HG03565 (cell line): ENCODE data around the gene SIDT2.
"Not testable (repeated sequence)": the region's sequence is repeated elsewhere in the genome, so short reads cannot be mapped to it uniquely, and the experiment has no call there.

Experiments
- ATAC-seq: cut with Tn5 transposase; IDR thresholded peaks from one replicate; pipeline ENCODE4 v1.9.1; 2021; ENCODE audit warnings: mild to moderate bottlenecking, moderate library complexity; ENCODE audit not compliant: unreplicated experiment

Gene SIDT2

DNA sequence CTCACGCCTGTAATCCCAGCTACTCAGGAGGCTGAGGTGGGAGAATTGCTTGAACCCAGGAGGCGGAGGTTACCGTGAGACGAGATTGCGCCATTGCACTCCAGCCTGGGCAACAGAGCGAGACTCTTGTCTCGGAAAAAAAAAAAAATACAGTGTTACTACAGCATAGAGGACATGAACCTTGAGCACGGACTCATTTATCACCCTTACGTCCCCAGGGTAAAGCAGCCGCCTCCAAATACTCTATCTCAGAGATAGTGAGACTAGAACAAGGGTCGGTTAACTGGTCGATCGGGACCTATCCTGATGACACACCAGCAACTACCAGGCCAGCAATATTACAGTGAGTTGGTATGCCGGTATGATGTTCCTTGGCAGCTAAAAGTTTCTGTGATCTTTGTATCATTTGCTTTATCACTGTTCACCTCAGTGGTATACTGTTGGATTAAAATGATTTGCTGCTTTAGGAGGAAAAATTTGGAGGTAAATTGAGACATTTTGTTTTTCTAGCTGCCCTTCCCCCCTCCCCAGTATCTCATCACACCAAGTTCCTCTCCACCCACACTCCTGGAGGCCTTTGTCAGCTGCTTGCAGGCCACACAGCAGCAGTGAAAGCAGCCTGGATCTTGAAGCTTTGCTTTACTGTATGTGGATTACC lies 7.0 kb upstream of the SIDT2 start:
- no peak for ATAC-seq

DNA sequence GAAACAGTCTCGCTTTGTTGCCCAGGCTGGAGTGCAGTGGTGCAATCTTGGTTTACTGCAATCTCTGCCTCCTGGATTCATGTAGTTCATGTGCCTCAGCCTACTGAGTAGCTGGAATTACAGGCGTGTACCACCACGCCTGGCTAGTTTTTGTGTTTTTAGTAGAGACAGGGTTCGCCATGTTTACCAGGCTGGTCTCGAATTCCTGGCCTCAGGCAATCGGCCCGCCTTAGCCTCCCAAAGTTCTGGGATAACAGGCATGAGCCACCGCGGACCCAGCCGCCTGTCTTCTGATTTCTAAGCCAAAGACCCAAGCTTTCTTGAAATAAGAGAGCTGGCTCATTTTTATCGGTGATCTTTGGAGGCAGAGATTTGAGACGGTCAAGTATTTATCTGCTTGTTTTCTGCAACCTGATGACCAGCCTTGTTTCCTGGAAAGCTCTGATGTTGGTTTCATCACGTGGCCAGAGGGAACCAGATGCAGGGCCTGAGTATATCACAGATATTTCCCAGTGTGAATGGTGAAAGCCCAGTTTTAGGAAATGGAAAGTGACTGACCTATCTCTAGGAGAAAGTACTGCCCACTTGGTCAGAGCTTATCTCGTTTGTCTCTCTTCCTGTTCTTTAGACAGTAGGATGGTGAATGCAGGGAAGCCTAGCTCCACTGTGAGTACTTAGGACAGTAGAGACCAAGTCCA lies 5.7 kb upstream of the SIDT2 start:
- no peak for ATAC-seq

DNA sequence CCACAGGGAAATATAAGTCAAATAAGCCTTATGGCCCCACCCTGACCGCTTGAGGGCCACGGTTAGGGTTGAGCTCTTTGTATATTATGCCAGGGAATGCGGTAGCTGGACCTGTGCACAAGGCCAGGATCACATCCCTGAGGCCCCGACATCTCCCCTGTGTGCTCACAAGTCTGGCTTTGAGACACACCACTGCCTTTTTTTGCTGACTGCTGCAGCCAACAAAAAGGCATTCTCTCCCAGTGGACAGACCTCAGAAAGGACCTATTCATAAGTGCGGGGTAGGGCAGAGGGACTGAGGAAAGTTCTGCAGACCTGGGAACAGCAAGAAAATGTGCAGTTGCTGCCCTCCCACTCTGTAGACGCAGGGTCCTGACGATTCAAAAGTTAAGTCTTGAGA lies 3.4 kb upstream of the SIDT2 start:
- no peak for ATAC-seq

DNA sequence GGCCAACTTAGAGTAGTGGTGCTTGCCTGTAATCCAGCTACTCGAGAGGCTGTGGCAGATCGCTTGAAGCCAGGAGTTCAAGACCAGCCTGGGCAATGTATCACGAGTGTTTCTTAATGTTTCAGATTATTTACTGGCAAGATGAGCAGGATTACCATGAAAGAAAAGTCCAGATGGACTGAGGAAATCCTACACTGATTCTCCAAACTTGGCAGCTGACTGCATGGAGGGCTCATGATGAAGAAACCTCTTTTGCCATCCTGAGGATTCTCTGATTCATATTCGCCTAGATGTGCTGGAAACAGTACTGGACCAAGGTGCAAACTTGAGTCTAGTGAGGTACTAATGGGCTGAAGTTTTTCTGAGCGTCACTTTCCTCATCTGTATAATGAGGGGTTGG lies 2.8 kb upstream of the SIDT2 start:
- no peak for ATAC-seq

DNA sequence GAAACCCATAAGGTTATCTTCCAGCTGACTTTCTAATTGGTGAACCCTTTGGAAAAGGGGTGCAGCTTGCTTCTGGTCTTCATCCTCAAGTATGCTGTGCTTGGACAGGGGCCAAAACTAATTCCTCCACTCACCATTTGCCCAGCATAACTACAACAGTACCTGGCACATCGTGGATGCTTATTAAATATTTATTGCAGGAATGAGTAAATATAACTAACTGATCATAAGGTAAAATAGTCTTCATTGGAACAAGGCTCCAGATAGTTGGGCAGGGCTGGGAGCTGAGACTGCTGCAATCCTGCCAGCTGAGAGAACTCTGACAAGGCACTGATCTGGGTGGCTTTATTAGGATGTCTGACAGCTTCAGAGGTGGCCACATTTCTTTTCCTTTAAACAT lies 2.4 kb upstream of the SIDT2 start:
- no peak for ATAC-seq

DNA sequence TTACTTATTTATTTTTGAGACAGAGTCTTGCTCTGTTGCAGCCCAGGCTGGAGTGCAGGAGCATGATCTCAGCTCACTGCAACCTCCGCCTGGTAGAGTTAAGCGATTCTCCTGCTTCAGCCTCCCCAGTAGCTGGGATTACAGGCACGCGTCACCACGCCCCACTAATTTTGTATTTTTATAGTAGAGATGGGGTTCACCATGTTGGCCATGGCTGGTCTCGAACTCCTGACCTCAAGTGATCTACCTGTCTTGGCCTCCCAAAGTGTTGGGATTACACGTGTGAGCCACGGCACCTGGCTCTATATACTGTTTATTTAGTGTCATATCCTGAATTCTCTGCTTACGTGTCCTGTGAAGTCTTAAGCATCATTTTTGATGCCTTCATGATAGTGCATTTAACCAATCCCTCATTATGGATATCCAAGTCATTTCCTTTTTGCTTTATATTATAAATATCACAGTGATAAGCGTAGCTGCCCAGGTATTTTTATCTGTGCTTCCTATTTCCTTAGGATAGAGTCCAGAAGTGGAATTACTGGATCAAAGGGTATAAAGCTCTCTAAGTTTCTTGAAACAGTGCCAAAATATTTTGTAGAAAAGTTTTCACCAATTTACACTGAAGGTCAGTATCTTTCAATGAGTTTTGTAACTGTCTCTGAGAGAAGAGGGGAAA lies 871 bp upstream of the SIDT2 start:
- ATAC-seq, result no peak

DNA sequence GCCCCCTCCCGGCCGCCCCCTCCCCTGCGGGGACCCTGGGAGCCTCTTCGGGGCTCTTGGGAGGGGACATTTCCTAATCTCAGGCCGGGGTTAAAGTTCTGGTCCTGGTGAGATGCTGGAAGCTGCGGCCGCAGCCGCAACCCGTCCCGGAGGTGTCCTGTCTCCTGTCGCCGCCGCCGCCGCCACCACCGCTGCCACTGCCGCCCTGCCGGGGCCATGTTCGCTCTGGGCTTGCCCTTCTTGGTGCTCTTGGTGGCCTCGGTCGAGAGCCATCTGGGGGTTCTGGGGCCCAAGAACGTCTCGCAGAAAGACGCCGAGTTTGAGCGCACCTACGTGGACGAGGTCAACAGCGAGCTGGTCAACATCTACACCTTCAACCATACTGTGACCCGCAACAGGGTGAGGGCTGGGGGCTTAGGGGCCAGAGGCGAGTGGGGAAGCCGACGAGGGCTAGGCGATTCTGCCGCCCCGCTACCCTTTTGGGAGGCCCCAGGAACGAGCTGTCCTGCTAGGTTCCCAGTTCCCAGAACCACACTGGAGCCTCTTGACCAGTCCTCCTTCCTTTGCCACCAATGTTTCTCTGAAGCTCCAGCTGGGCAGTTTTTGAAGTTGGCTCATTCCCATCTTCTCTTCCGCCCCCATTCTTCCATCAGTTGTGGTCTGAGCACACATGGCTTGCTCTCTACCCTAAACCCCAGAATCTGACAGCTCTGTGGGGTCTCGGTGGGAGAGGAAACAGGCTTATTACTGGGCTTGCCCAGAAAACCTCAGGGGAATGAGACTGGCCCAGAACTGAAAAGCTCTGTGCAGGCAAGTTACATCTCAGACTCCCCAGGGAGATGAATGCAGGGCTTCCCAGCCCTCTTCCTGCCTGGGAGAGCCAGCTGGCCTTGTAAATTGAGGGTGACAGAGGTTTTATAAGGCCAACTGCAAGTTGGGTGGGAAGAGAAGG lies 781 bp downstream of the SIDT2 start:
- ATAC-seq, result no peak

DNA sequence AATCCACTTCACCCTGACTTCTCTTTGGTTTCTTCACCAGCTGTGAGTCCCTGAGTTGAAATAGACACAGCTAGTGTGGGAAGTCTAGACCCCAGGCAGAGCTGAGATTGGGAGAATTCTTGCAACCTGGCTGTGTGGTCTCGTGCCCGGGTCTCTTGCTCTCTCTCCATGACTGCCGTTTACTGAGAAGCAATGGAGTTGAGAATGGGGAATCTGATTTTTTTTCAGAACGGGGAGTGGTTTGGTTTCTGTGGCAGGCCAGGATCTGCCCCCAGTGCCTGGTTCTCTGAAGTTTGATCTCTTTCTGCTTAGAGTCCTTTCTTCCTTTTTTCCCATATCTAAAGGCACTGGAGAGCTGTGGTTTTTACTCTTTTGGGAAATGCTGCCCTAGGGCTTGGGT lies 1.5 kb downstream of the SIDT2 start:
- ATAC-seq, result no peak

DNA sequence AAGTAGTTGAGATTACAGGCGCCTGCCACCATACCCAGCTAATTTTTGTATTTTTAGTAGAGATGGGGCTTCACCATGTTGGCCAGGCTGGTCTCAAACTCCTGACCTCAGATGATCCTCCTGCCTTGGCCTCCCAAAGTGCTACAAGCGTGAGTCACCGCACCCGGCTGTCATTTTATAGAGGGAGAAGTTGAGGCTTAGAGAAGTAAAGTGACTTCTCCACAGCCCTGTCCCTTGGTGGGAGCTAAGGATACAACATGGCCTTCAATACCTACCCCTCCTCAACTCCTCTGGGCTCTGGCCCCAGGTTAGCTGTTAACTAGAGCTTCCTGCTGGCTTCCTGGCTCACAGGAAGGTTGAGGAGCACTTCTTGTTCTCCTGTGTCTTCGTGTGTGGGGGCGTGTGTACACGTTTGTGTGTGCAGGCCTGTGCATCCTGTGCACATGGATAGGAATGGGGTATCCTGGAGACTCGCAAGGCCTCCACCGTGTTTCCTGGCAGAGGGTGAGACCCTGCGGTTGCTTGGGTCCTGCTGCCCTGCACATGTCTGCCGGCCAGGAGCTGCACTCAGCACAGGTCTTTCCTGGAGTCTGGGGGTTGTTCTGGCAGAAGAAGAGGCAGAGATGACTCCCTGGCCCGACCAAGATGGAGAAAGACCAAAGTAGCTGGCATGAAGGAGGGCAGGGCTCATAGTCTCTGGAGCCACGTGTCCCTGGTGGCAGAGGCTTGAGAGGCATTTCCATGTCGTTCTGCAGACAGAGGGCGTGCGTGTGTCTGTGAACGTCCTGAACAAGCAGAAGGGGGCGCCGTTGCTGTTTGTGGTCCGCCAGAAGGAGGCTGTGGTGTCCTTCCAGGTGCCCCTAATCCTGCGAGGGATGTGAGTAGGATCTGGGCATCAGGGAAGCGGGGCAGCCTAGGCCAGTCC lies 2.4 kb downstream of the SIDT2 start:
- no peak for ATAC-seq

DNA sequence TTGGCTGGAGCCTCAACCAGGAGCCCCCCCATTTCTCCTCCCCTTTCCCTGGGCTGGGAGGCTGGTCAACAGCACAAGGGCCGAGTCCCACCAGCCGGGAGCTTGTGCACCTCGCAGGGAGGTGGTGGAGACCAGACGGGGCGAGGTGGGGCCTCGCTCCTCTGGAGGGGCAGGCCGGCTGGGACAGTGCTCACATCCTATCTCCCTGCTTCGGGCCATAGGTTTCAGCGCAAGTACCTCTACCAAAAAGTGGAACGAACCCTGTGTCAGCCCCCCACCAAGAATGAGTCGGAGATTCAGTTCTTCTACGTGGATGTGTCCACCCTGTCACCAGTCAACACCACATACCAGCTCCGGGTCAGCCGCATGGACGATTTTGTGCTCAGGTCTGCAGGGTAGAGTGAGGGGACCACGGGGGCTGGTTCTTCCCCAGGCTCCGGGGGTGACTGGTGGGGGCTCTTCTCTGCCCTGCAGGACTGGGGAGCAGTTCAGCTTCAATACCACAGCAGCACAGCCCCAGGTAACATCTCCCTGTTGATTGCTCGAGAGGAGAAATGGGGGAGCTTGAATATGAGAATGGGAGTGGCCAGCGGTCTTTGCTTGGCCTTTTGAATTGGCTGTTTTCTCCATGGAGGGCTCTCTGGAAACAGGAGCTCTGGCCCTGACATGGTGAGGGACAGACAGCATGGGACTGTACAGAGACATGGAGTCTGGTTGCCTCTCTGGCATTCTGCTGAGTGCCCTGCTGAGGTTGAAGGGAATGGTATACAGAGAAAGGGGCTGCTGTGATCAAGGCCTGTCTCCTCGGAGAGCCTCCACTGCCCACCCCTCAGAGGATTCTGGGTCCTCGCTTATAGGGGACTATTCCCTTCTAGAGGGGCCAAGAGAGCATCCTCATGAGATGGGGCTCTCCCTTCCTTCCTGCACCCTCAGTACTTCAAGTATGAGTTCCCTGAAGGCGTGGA lies 3.3 kb downstream of the SIDT2 start:
- no peak for ATAC-seq

DNA sequence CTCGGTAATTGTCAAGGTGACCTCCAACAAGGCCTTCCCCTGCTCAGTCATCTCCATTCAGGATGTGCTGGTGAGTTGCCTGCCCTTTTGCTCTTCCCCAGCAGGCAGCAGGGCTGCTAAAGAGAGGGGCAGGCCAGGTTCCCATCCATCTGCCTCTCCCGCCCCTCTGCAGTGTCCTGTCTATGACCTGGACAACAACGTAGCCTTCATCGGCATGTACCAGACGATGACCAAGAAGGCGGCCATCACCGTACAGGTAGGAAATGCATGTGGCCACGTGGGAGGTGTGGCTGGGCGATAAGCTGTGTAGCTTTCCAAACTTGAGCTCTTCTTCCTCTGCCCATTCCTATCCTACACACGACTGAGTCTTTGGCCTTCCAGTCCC lies 4.0 kb downstream of the SIDT2 start:
- no peak for ATAC-seq

DNA sequence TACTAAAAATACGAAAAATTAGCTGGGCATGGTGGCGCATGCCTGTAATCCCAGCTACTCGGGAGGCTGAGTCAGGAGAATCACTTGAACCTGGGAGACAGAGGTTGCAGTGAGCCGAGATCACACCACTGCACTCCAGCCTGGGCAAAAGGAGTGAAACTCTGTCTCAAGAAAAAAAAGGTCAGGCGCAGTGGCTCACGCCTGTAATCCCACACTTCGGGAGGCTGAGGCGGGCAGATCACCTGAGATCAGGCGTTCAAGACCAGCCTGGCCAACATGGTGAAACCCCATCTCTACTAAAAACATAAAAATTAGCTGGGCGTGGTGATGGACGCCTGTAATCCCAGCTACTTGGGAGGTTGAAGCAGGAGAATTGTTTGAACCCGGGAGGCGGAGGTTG lies 4.6 kb downstream of the SIDT2 start:
- not testable (repeated sequence) for ATAC-seq

DNA sequence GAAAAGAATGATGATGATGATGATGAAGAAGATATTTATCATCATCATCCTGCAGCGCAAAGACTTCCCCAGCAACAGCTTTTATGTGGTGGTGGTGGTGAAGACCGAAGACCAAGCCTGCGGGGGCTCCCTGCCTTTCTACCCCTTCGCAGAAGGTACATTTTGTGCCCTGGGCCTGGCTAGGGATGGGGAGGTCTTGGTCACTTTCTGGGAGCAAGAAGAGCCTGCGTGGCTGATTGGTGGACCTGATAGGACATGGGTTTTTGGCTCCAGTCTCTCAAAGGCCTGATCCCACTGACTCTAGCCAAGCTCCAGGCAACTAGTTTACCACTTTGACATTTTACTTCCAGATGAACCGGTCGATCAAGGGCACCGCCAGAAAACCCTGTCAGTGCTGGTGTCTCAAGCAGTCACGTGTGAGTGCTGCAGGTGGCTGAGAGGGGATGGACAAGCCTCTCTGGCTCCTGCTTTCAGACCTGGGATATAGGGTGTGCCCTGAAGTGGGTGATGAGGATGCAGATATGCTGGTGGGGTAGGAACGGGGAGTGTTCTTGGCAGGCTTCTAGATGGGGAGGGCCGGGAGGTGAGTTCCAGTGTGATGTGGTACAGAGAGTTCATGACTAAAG lies 5.3 kb downstream of the SIDT2 start:
- ATAC-seq, result no peak

DNA sequence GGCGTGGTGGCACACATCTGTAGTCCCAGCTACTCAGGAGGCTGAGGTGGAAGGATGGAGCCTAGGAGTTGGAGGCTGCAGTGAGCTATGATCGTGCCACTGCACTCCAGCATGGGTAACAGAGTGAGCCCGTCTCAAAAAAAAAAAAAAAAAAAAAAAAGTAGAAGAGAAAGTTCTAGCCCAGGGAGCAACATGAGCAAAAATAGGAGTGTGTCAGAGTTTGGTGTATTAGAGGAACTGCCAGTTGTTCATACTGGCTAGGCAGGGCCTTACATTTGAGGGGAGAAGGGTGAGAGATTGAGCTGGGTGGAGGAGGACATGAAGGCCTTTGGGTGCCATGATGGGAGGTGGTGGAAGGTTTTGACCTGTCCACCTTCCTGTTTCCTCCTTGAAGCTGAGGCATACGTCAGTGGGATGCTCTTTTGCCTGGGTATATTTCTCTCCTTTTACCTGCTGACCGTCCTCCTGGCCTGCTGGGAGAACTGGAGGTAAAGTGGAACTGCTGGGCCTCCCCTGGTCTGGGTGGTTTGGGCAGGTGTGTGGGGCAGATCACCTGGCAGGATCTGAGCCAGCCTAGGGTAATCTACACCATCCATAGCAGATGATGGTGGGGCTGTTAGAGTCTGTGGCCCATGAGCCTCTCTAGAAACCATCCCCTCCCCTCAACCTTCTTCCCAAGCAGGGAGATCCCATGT lies 7.3 kb downstream of the SIDT2 start:
- ATAC-seq, result no peak

DNA sequence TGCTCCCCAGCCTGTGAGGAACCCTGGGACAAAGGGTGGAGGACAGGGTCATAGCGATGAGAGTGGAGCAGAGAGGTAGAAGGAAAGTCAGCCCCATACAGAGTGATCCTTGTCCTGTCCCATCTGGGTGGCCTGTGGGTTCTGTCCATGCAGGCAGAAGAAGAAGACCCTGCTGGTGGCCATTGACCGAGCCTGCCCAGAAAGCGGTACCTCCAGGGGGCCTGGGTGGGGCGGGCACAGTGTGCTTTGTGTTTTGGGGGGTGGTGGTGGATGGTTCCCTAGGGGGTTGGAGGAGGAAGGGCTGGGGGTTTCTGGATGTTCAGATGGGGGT lies 7.9 kb downstream of the SIDT2 start:
- no peak for ATAC-seq

DNA sequence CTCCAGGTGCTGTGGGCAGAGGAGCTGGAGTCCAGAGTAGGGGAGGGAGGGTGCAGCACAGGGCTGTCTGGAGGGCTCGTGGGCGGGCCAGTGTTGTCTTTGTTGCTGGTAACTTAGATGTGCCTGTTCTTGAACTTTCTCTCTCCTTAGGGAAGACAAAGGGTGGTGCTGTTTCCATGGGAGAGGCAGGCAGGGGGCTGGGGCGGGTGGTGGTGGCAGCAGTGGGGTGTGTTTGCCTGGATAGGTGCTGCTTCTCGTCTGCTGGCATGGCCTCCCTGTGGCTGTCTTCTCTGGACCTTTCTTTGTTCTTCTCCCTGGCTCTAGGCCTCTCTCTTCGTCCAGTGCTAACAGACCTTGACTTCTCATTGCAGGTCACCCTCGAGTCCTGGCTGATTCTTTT lies 8.5 kb downstream of the SIDT2 start:
- no peak for ATAC-seq

DNA sequence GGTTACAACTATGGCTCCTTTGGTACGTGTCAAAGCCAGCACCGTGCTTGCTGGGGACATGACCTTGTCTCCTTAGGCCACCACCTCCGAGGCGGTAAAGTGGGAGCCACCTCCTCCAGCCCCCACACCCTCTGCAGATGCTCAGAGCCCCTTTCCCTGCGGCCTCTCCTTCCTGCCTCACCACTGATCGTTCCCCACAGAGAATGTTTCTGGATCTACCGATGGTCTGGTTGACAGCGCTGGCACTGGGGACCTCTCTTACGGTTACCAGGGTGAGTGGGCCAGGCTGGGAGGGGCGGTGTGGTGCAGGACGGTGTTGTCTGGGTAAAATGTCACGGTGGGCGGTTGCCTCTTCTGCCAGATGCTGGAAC lies 8.9 kb downstream of the SIDT2 start:
- no peak for ATAC-seq

DNA sequence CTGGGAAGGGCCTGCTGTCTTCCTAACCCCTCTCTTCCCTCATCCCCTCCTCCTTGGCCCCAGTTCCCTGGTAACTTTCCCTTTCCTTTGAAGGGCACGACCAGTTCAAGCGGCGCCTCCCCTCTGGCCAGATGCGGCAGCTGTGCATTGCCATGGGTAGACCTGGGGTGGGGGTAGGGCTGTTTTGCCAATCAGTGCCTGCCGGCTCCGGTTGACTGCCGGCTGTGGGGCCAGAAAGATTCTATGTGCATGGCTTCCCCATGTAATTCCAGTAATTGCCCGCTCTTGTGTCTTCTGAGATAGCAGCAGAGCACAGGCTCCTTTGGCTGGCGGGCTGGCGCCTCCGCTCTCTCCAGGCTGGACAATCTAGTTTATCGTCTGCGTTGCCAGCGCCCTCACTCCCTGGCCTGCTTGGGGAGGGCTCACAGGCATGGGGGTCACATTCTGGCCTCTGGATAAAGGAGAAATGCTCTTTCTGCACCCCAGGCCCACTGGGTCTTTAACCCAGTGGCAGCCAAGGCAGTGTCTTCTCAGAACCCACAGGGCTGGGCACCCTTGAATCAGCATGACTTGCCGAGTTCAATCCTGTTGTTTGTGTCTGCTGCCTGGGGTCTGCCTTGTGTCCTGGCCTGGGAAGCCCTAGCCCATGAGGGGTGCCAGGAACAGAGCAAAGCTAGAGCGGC lies 9.4 kb downstream of the SIDT2 start:
- no peak for ATAC-seq
